ENCODE measurements around the gene ZNF583.

The ZNF583 gene

DNA sequence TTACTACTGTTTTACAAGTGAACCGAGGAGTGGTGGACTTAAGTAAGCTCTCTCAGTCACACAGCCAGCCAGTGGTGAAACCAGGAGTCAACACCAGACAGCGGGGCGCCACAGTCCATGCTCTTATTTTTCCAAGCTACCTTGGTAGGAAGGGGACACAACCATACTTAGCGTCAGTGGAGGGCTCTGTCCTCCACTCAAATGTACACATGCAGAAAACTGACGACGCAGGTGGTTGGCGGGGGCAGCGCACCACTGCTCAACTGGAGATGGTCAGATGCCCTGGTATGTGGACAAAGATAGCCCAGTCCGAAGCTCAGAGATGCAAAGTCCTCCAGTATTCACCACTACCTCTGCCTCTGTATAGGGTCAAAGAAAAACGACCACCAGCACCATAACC, 72.0 kb downstream of the ZNF583 start:
- no peak for DNase-seq

Data from femur (tissue), 1 donor.